ENCODE results near the gene GCGR.

GRCh38 chr17:81805707-81806460, 1.9 kb downstream of the GCGR start:
- no peak for TF ChIP-seq REST (IDR thresholded peaks at IDR 0.05; ENCODE audit: insufficient read depth in 1 of 2, low read depth in 2 of 2, low read length in 2 of 2)
- TF ChIP-seq POLR2AphosphoS5 (IDR thresholded peaks at IDR 0.05; ENCODE audit: low read depth, low read length), result no peak
- no peak for TF ChIP-seq SIN3A (IDR thresholded peaks at IDR 0.05; ENCODE audit: borderline replicate concordance, insufficient read depth, low read length)

All from PFSK-1 (cell line).